A549 (cell line): ENCODE results near the gene SLC6A5.

Source experiments
- BHLHE40 ChIP-seq: IDR thresholded peaks from 2 replicates; pipeline ENCODE4 v1.6.1; 2012; ENCODE audit warnings: low read depth, low read length, inconsistent platforms
- CBX8 ChIP-seq: fragments of 200-600 bp; sonication (generic); IDR thresholded peaks from 2 replicates; pipeline ENCODE4 v1.6.1; 2016
- CHD2 ChIP-seq: fragments of 150-350 bp; IDR thresholded peaks from 2 replicates; pipeline ENCODE4 v1.6.1; 2014; ENCODE audit warnings: low read length; ENCODE audit not compliant: partially characterized antibody
- CTCF ChIP-seq: fragments of >200 bp; sonication (Bioruptor Twin); formaldehyde crosslinking; IDR thresholded peaks from 3 replicates; pipeline ENCODE4 v1.5.1; 2016
- KDM5A ChIP-seq: fragments of 200-600 bp; sonication (generic); IDR thresholded peaks from 2 replicates; pipeline ENCODE4 v1.6.1; 2016; ENCODE audit warnings: antibody characterized with exemption, mild to moderate bottlenecking
- PBX3 ChIP-seq: IDR thresholded peaks from 2 replicates; pipeline ENCODE4 v1.6.1; 2012
- POLR2A ChIP-seq: IDR thresholded peaks from 2 replicates; pipeline ENCODE4 v1.6.1; 2012; ENCODE audit warnings: mild to moderate bottlenecking, low read length
- POLR2AphosphoS2 ChIP-seq: conservative IDR thresholded peaks from 2 replicates; pipeline ENCODE4 v1.6.1; 2012; ENCODE audit warnings: low read length, improper control_type of control experiment, inconsistent platforms
- RAD21 ChIP-seq, 2 experiments: fragments of >200 bp in 1 of 2; sonication (Bioruptor Twin) in 1 of 2; formaldehyde crosslinking in 1 of 2; IDR thresholded peaks in 1 of 2; conservative IDR thresholded peaks in 1 of 2; 2 replicates in 1 of 2; 3 replicates in 1 of 2; pipeline ENCODE4 v1.6.1; 2012 to 2018; ENCODE audit warnings: inconsistent platforms in 1 of 2
- REST ChIP-seq: fragments of 200-600 bp; sonication (generic); IDR thresholded peaks from 2 replicates; pipeline ENCODE4 v1.6.1; 2016; ENCODE audit warnings: antibody characterized with exemption, mild to moderate bottlenecking, moderate library complexity
- RFX5 ChIP-seq: fragments of 450-650 bp; IDR thresholded peaks from 2 replicates; pipeline ENCODE4 v1.7.1; 2014; ENCODE audit warnings: antibody characterized with exemption, mild to moderate bottlenecking, moderate library complexity
- SREBF2 ChIP-seq: fragments of 450-650 bp; IDR thresholded peaks from 2 replicates; pipeline ENCODE4 v1.6.1; 2014; ENCODE audit warnings: mild to moderate bottlenecking, moderate library complexity

- TF ChIP-seq POLR2A, result no peak
- no peak for TF ChIP-seq KDM5A
- TF ChIP-seq CTCF, result no peak
- TF ChIP-seq CBX8, result no peak
- TF ChIP-seq BHLHE40, result no peak
- TF ChIP-seq RFX5, result no peak
- no peak for TF ChIP-seq REST
- TF ChIP-seq PBX3, result no peak
- no peak for TF ChIP-seq CHD2
- no peak for TF ChIP-seq RAD21 (conservative IDR thresholded peaks at IDR 0.05 in 1 of 2, IDR thresholded peaks at IDR 0.05 in 1 of 2)
- no peak for TF ChIP-seq POLR2AphosphoS2
- TF ChIP-seq SREBF2, result no peak
These were observed 16.2 kb upstream of the SLC6A5 start for GRCh38 chr11:20583201-20583600.
